Activated T-cell treated with anti-CD3 and anti-CD28 coated beads, Interleukin-2, amount 50 U/mL, for 24 hours (primary cell): ENCODE results near the gene H6PD.
A peak's percentile ranks its signal among the peaks of the same experiment; 100 is the strongest.
"Not testable (repeated sequence)": the region's sequence is repeated elsewhere in the genome, so short reads cannot be mapped to it uniquely, and the experiment has no call there.

Experiments used
- DNase-seq: peaks from one replicate; pipeline ENCODE4 v3.0.0-alpha.2; 2020
- H3K27ac Mint-ChIP-seq: 2 replicates; pipeline ENCODE4 v1.8.0; 2020; ENCODE audit warnings: mild to moderate bottlenecking, mixed read lengths
- H3K27me3 Mint-ChIP-seq: 2 replicates; pipeline ENCODE4 v1.8.0; 2020; ENCODE audit warnings: mixed read lengths
- H3K36me3 Mint-ChIP-seq: 2 replicates; pipeline ENCODE4 v1.8.0; 2020; ENCODE audit warnings: low read depth, mixed read lengths
- H3K4me1 Mint-ChIP-seq: 2 replicates; pipeline ENCODE4 v1.8.0; 2020; ENCODE audit warnings: low read depth, mixed read lengths
- H3K4me3 Mint-ChIP-seq: 2 replicates; pipeline ENCODE4 v1.8.0; 2020; ENCODE audit warnings: mild to moderate bottlenecking, moderate library complexity, mixed read lengths
- H3K9me3 Mint-ChIP-seq: 2 replicates; pipeline ENCODE4 v1.8.0; 2020; ENCODE audit warnings: mixed read lengths

H6PD gene

GRCh38 chr1:9293533-9294404 lies 59.2 kb downstream of the H6PD start:
- H3K36me3 Mint-ChIP-seq: no peaks in the 10 kb centered on the region
- H3K27me3 Mint-ChIP-seq: peaks cover 4% of the 10 kb centered on the region
- H3K9me3 Mint-ChIP-seq: peaks cover 4% of the 10 kb centered on the region
- DNase-seq: peak; percentile 68
- no peak overlapping the region for H3K27ac Mint-ChIP-seq
- H3K4me1 Mint-ChIP-seq: peaks cover 14% of the 10 kb centered on the region
- H3K4me3 Mint-ChIP-seq: no peak overlapping the region

GRCh38 chr1:9294405-9294773 lies 59.8 kb downstream of the H6PD start:
- H3K4me1 Mint-ChIP-seq: peaks cover 11% of the 10 kb centered on the region
- peak; percentile 51 for DNase-seq
- H3K27me3 Mint-ChIP-seq: peaks cover 4% of the 10 kb centered on the region
- no peaks in the 10 kb centered on the region for H3K36me3 Mint-ChIP-seq
- H3K27ac Mint-ChIP-seq: peak overlapping the region; percentile 71
- no peaks in the 10 kb centered on the region for H3K9me3 Mint-ChIP-seq
- H3K4me3 Mint-ChIP-seq: no peak overlapping the region

DNA sequence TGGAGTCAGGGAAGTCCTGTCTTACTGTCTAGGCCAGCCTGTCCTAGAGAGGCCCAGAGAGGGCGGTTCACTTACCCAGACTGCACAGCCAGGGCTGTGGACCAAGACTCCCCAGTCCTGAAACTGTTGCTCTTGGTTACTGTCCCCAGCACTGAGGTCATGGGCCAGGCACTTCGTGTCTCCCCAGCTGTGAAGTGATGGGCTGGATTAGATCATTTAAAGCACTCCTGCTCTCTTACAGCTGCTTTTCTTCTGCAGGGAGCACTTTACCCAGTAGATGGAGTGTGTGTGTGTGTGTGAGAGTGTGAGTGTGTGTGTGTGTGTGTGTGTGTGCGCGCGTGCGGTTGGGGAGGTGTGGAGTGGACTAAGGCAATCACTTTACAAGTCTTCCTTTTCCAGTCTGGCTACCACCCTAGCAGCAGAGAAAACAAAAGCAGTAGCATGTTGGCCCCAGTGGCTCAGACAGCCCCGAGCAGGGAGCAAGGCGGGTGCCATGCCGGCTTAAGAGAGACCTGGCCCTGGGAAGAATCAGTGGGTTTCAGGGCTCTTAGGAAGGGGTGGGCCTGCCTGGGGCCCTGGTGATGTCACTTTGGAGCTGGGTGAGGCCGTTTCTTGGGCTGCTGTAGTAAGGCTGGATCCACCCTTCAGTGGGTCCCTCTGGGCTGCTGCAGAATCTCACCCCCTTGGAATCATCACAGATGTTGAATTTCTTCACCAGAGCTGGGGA lies 60.5 kb downstream of the H6PD start:
- peaks cover 4% of the 10 kb centered on the region for H3K27me3 Mint-ChIP-seq
- no peaks in the 10 kb centered on the region for H3K36me3 Mint-ChIP-seq
- H3K4me3 Mint-ChIP-seq: no peak overlapping the region
- H3K9me3 Mint-ChIP-seq: no peaks in the 10 kb centered on the region
- no peak for DNase-seq
- H3K4me1 Mint-ChIP-seq: peaks cover 6% of the 10 kb centered on the region
- peak overlapping the region; percentile 71 for H3K27ac Mint-ChIP-seq

- no peaks in the 10 kb centered on the region for H3K9me3 Mint-ChIP-seq
- H3K4me3 Mint-ChIP-seq: peak overlapping the region; percentile 6
- DNase-seq: no peak
- no peaks in the 10 kb centered on the region for H3K36me3 Mint-ChIP-seq
- peaks cover 8% of the 10 kb centered on the region for H3K4me1 Mint-ChIP-seq
- H3K27me3 Mint-ChIP-seq: peaks cover 4% of the 10 kb centered on the region
- peak overlapping the region; percentile 30 for H3K27ac Mint-ChIP-seq
These were observed 61.3 kb downstream of the H6PD start for GRCh38 chr1:9295884-9296283.

- no peak for DNase-seq
- H3K4me3 Mint-ChIP-seq: no peak overlapping the region
- H3K27ac Mint-ChIP-seq: no peak overlapping the region
- no peaks in the 10 kb centered on the region for H3K36me3 Mint-ChIP-seq
- H3K9me3 Mint-ChIP-seq: no peaks in the 10 kb centered on the region
- H3K4me1 Mint-ChIP-seq: peaks cover 9% of the 10 kb centered on the region
- H3K27me3 Mint-ChIP-seq: peaks cover under 1% of the 10 kb centered on the region
These were observed 62.3 kb downstream of the H6PD start for GRCh38 chr1:9296850-9297249.

- Mint-ChIP-seq H3K27ac (no peak overlapping the region), H3K27me3 (no peaks in the 10 kb centered on the region), H3K36me3 (no peaks in the 10 kb centered on the region), H3K4me1 (peaks cover 10% of the 10 kb centered on the region), H3K4me3 (no peak overlapping the region), H3K9me3 (no peaks in the 10 kb centered on the region)
- DNase-seq: no peak
These were observed 63.3 kb downstream of the H6PD start for GRCh38 chr1:9297831-9298230.

- Mint-ChIP-seq H3K9me3 (no peaks in the 10 kb centered on the region), H3K4me3 (no peak overlapping the region), H3K4me1 (peaks cover 13% of the 10 kb centered on the region), H3K27ac (no peak overlapping the region), H3K27me3 (no peaks in the 10 kb centered on the region), H3K36me3 (no peaks in the 10 kb centered on the region)
- no peak for DNase-seq
These were observed 63.7 kb downstream of the H6PD start for GRCh38 chr1:9298282-9298681.

DNA sequence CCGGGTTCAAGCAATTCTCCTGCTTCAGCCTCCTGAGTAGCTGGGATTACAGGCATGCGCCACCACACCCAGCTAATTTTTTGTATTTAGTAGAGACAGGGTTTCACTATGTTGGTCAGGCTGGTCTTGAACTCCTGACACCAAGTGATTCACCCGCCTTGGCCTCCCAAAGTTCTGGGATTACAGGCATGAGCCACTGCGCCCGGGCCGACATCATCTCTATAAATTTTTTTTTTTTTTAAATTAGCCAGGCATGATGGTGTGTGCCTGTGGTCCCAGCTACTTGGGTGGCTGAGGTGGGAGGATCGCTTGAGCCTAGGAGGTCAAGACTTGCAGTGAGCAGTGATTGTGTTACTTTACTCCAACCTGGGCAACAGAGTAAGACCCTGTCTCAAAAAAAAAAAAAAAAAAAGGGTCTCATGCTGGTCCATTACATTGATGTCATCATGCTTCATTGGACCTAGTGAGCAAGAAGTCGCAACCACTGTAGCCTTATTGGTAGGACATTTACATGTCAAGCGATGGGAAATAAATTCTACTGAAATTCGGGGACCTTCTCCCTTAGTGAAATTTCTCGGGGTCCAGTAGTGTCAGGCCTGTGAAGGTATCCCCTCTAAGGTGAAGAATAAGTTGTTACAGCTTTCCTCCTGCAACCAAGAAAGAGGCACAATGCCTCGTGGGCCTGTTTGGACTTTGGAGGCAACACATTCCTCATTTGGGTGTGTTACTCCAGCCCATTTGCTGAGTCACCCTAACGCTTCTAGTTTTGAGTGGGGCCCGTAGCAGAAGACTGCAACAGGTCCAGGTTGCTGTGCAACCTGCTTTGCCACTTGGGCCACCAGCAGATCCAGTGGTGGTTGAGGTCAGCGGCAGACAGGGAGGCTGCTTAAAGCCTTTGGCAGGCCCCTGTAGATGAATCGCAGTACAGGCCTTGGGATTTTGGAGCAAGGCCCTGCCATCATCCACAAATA lies 65.3 kb downstream of the H6PD start:
- not testable (repeated sequence) for H3K27me3 Mint-ChIP-seq, H3K27ac Mint-ChIP-seq, H3K4me3 Mint-ChIP-seq, DNase-seq, H3K9me3 Mint-ChIP-seq, H3K36me3 Mint-ChIP-seq
- peaks cover 13% of the 10 kb centered on the region for H3K4me1 Mint-ChIP-seq

DNA sequence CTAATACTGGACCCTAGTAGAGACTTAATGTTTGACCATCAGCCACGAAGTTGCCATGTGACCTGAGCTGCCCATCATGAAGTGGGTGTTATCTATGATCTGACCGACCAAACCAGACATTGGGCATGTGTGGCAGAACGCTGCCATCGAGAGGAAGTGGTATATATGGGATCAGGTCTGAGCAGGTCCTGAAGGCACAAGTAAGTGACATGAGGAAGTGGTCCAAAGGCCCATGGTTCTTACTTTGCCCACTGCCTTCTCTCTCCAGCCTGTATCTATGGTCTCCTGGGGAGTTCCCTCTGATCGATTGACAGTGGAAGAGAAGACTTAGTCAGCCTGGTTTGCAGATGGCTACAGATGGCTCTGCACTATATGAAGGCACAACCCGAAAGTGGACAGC lies 66.0 kb downstream of the H6PD start:
- no peak overlapping the region for H3K27ac Mint-ChIP-seq
- H3K9me3 Mint-ChIP-seq: no peaks in the 10 kb centered on the region
- H3K36me3 Mint-ChIP-seq: no peaks in the 10 kb centered on the region
- H3K4me1 Mint-ChIP-seq: peaks cover 14% of the 10 kb centered on the region
- no peaks in the 10 kb centered on the region for H3K27me3 Mint-ChIP-seq
- no peak for DNase-seq
- H3K4me3 Mint-ChIP-seq: no peak overlapping the region

DNA sequence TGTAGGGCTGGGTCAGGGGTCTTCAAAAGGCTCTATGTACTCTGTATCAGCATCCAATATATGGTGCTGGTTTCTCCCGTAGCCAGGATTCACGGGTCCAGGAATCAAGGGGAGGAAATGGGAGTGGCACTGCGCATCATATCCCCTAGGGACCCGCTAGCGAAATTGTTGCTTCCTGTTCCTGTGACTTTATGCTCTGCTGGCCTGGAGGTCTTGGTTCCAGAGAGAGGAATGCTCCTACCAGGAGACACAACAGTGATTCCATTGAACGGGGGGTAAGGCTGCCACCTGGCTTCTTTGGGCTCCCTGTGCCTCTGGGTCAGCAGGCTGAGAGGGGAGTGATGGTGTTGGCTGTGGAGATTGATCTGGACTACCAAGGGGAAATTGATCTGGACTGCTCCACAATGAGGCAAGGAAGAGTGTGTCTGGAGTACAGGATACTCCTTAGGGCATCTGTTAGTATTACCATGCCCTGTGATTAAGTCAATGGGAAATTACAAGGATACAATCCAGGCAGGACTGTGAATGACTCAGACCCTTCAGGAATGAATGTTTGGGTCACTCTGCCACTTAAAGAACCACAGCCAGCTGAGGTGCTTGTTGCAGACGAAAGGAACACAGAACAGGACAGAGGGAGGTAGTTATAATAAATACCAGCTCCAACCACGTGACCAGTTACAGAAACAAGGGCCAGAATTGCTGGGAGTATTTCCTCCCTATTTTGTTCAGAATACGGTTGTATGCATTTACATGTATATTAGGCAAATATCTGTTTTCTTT lies 68.4 kb downstream of the H6PD start:
- H3K36me3 Mint-ChIP-seq: no peaks in the 10 kb centered on the region
- H3K4me1 Mint-ChIP-seq: peaks cover 20% of the 10 kb centered on the region

GRCh38 chr1:9303916-9304315 lies 69.3 kb downstream of the H6PD start:
- H3K4me1 Mint-ChIP-seq: peaks cover 24% of the 10 kb centered on the region
- H3K36me3 Mint-ChIP-seq: no peaks in the 10 kb centered on the region
- H3K27me3 Mint-ChIP-seq: no peaks in the 10 kb centered on the region

More for the DNA sequence above, 68.4 kb downstream of the H6PD start:
- no peaks in the 10 kb centered on the region for H3K9me3 Mint-ChIP-seq
- no peak overlapping the region for H3K27ac Mint-ChIP-seq
- no peaks in the 10 kb centered on the region for H3K27me3 Mint-ChIP-seq
- no peak overlapping the region for H3K4me3 Mint-ChIP-seq
- DNase-seq: no peak

GRCh38 chr1:9305216-9305615 lies 70.6 kb downstream of the H6PD start:
- Mint-ChIP-seq H3K27me3 (no peaks in the 10 kb centered on the region), H3K36me3 (no peaks in the 10 kb centered on the region), H3K4me1 (peaks cover 21% of the 10 kb centered on the region), H3K27ac (no peak overlapping the region), H3K4me3 (no peak overlapping the region), H3K9me3 (no peaks in the 10 kb centered on the region)
- no peak for DNase-seq

More at GRCh38 chr1:9303916-9304315, 69.3 kb downstream of the H6PD start:
- Mint-ChIP-seq H3K9me3 (no peaks in the 10 kb centered on the region), H3K4me3 (no peak overlapping the region), H3K27ac (no peak overlapping the region)
- DNase-seq: no peak

GRCh38 chr1:9306006-9306405 lies 71.4 kb downstream of the H6PD start:
- Mint-ChIP-seq H3K27me3 (no peaks in the 10 kb centered on the region), H3K27ac (no peak overlapping the region)

GRCh38 chr1:9307303-9307702 lies 72.7 kb downstream of the H6PD start:
- H3K9me3 Mint-ChIP-seq: no peaks in the 10 kb centered on the region
- no peak overlapping the region for H3K4me3 Mint-ChIP-seq
- H3K4me1 Mint-ChIP-seq: peaks cover 15% of the 10 kb centered on the region
- no peaks in the 10 kb centered on the region for H3K27me3 Mint-ChIP-seq
- peak overlapping the region; percentile 20 for H3K27ac Mint-ChIP-seq
- H3K36me3 Mint-ChIP-seq: no peaks in the 10 kb centered on the region
- no peak for DNase-seq

More at GRCh38 chr1:9306006-9306405, 71.4 kb downstream of the H6PD start:
- Mint-ChIP-seq H3K9me3 (no peaks in the 10 kb centered on the region), H3K4me3 (no peak overlapping the region), H3K36me3 (no peaks in the 10 kb centered on the region), H3K4me1 (peaks cover 15% of the 10 kb centered on the region)
- no peak for DNase-seq
